ENCODE data around the gene GCSAM. TPM values are rescaled to one million over a fixed set of nuclear protein-coding genes. Genes with fewer than 3 reads are reported as not detected.

Gene GCSAM
- total and polyA plus RNA-seq, 2 experiments from 2014 or later, result 0.86 TPM; not detected in 1

- Histone ChIP-seq H3K27me3 (ENCODE audit: insufficient read depth) (no peaks in the 10 kb centered on the region), H3K27ac (ENCODE audit: low read depth) (no peak overlapping the region), H3K79me2 (replicated peaks; ENCODE audit: insufficient read depth) (no peaks in the 10 kb centered on the region), H4K20me1 (replicated peaks; ENCODE audit: insufficient read depth) (no peaks in the 10 kb centered on the region), H3K4me1 (ENCODE audit: insufficient read depth) (peaks cover 20% of the 10 kb centered on the region), H2AFZ (no peak overlapping the region), H3F3A (replicated peaks; ENCODE audit: low read depth) (no peaks in the 10 kb centered on the region), H3K36me3 (ENCODE audit: insufficient read depth) (no peaks in the 10 kb centered on the region), H3K4me3 (no peak overlapping the region), H3K9me2 (ENCODE audit: insufficient read depth) (no peaks in the 10 kb centered on the region), H3K4me2 (0 out of 2 replicates have a peak overlapping the region, but pooled peaks have one; percentile 5)
- H3K36me3 Mint-ChIP-seq (ENCODE audit: low read depth), result 0 out of 3 replicates have a peak, but pooled peaks cover 2% of the 10 kb centered on the region
- H3K4me3 Mint-ChIP-seq, result no peak overlapping the region
- H3K27me3 Mint-ChIP-seq (ENCODE audit: insufficient read depth, low read depth, poor library complexity), result no peaks in the 10 kb centered on the region
- TF ChIP-seq NANOG (IDR thresholded peaks at IDR 0.05; ENCODE audit: borderline replicate concordance), result no peak
- TF ChIP-seq, protein P1, sequence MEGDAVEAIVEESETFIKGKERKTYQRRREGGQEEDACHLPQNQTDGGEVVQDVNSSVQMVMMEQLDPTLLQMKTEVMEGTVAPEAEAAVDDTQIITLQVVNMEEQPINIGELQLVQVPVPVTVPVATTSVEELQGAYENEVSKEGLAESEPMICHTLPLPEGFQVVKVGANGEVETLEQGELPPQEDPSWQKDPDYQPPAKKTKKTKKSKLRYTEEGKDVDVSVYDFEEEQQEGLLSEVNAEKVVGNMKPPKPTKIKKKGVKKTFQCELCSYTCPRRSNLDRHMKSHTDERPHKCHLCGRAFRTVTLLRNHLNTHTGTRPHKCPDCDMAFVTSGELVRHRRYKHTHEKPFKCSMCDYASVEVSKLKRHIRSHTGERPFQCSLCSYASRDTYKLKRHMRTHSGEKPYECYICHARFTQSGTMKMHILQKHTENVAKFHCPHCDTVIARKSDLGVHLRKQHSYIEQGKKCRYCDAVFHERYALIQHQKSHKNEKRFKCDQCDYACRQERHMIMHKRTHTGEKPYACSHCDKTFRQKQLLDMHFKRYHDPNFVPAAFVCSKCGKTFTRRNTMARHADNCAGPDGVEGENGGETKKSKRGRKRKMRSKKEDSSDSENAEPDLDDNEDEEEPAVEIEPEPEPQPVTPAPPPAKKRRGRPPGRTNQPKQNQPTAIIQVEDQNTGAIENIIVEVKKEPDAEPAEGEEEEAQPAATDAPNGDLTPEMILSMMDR (conservative IDR thresholded peaks at IDR 0.05; ENCODE audit: low read depth in 2 of 2), result peak in 1 of 2 experiments; percentile 27; a peak in 1 of 4 replicates
- H3K4me1 Mint-ChIP-seq, result peaks cover 28% of the 10 kb centered on the region
- H3K27ac Mint-ChIP-seq, result no peak overlapping the region
- DNase-seq (ENCODE audit: low spot score) (no peak), ATAC-seq (no peak)
- H3K9me3 Mint-ChIP-seq, result peaks cover 2% of the 10 kb centered on the region; the same call in 2 of the 3 replicates
These were observed 5.3 kb upstream of the GCSAM start for GRCh38 chr3:112138219-112138969.

DNA sequence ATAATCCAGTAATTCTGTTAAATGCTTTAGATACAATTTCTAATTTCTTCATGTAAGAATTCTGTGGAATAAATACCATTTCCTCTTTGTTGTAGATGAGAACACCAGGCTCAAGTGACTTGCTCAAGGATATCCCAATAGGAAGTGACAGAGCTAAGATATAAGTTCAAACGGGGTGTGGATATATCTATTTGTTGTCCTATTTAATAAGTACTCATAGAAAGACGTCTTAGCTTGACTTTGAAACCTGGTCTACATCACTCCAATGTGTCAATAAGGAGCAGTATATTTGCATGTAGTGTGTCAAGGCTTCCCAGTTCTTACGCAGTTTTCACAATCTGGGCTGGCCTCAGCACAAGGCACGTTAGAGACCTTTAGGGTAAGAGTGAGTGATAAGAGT is 4.7 kb upstream of the GCSAM start:
- Histone ChIP-seq H3K4me3 (no peak overlapping the region), H2AFZ (no peak overlapping the region), H3F3A (replicated peaks; ENCODE audit: low read depth) (no peaks in the 10 kb centered on the region), H3K27me3 (ENCODE audit: insufficient read depth) (no peaks in the 10 kb centered on the region), H3K27ac (ENCODE audit: low read depth) (no peak overlapping the region), H4K20me1 (replicated peaks; ENCODE audit: insufficient read depth) (no peaks in the 10 kb centered on the region), H3K4me2 (0 out of 2 replicates have a peak overlapping the region, but pooled peaks have one; percentile 5), H3K9me2 (ENCODE audit: insufficient read depth) (no peaks in the 10 kb centered on the region), H3K4me1 (ENCODE audit: insufficient read depth) (peaks cover 20% of the 10 kb centered on the region), H3K36me3 (ENCODE audit: insufficient read depth) (no peaks in the 10 kb centered on the region), H3K79me2 (replicated peaks; ENCODE audit: insufficient read depth) (no peaks in the 10 kb centered on the region)
- H3K4me3 Mint-ChIP-seq, result no peak overlapping the region
- ATAC-seq (peak; percentile 15; the same call in 2 of the 3 replicates), DNase-seq (ENCODE audit: low spot score) (no peak)
- H3K4me1 Mint-ChIP-seq, result peaks cover 31% of the 10 kb centered on the region
- no peaks in the 10 kb centered on the region for H3K36me3 Mint-ChIP-seq (ENCODE audit: low read depth)
- H3K27ac Mint-ChIP-seq, result no peak overlapping the region
- H3K9me3 Mint-ChIP-seq, result no peaks in the 10 kb centered on the region; the same call in 2 of the 3 replicates
- H3K27me3 Mint-ChIP-seq (ENCODE audit: insufficient read depth, low read depth, poor library complexity), result no peaks in the 10 kb centered on the region
- TF ChIP-seq, protein P1 (conservative IDR thresholded peaks at IDR 0.05; ENCODE audit: low read depth in 2 of 2), result no peak
- no peak for TF ChIP-seq NANOG (IDR thresholded peaks at IDR 0.05; ENCODE audit: borderline replicate concordance)
- TF ChIP-seq, protein P2, sequence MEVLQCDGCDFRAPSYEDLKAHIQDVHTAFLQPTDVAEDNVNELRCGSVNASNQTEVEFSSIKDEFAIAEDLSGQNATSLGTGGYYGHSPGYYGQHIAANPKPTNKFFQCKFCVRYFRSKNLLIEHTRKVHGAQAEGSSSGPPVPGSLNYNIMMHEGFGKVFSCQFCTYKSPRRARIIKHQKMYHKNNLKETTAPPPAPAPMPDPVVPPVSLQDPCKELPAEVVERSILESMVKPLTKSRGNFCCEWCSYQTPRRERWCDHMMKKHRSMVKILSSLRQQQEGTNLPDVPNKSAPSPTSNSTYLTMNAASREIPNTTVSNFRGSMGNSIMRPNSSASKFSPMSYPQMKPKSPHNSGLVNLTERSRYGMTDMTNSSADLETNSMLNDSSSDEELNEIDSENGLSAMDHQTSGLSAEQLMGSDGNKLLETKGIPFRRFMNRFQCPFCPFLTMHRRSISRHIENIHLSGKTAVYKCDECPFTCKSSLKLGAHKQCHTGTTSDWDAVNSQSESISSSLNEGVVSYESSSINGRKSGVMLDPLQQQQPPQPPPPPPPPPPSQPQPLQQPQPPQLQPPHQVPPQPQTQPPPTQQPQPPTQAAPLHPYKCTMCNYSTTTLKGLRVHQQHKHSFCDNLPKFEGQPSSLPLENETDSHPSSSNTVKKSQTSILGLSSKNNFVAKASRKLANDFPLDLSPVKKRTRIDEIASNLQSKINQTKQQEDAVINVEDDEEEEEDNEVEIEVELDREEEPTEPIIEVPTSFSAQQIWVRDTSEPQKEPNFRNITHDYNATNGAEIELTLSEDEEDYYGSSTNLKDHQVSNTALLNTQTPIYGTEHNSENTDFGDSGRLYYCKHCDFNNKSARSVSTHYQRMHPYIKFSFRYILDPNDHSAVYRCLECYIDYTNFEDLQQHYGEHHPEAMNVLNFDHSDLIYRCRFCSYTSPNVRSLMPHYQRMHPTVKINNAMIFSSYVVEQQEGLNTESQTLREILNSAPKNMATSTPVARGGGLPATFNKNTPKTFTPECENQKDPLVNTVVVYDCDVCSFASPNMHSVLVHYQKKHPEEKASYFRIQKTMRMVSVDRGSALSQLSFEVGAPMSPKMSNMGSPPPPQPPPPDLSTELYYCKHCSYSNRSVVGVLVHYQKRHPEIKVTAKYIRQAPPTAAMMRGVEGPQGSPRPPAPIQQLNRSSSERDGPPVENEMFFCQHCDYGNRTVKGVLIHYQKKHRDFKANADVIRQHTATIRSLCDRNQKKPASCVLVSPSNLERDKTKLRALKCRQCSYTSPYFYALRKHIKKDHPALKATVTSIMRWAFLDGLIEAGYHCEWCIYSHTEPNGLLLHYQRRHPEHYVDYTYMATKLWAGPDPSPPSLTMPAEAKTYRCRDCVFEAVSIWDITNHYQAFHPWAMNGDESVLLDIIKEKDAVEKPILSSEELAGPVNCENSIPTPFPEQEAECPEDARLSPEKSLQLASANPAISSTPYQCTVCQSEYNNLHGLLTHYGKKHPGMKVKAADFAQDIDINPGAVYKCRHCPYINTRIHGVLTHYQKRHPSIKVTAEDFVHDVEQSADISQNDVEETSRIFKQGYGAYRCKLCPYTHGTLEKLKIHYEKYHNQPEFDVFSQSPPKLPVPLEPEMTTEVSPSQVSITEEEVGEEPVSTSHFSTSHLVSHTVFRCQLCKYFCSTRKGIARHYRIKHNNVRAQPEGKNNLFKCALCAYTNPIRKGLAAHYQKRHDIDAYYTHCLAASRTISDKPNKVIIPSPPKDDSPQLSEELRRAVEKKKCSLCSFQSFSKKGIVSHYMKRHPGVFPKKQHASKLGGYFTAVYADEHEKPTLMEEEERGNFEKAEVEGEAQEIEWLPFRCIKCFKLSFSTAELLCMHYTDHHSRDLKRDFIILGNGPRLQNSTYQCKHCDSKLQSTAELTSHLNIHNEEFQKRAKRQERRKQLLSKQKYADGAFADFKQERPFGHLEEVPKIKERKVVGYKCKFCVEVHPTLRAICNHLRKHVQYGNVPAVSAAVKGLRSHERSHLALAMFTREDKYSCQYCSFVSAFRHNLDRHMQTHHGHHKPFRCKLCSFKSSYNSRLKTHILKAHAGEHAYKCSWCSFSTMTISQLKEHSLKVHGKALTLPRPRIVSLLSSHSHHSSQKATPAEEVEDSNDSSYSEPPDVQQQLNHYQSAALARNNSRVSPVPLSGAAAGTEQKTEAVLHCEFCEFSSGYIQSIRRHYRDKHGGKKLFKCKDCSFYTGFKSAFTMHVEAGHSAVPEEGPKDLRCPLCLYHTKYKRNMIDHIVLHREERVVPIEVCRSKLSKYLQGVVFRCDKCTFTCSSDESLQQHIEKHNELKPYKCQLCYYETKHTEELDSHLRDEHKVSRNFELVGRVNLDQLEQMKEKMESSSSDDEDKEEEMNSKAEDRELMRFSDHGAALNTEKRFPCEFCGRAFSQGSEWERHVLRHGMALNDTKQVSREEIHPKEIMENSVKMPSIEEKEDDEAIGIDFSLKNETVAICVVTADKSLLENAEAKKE (CRISPR knock-in tag; IDR thresholded peaks at IDR 0.05), result no peak
- no peak for TF ChIP-seq ETS1 (IDR thresholded peaks at IDR 0.05)
- TF ChIP-seq CREB1 (CRISPR knock-in tag; IDR thresholded peaks at IDR 0.05; ENCODE audit: low read depth), result no peak
- no peak for TF ChIP-seq POLR2AphosphoS5 (IDR thresholded peaks at IDR 0.05; ENCODE audit: low read depth)
- TF ChIP-seq EZH2phosphoT487 (IDR thresholded peaks at IDR 0.05; ENCODE audit: unreplicated experiment), result no peak

Measured in GM23338 (cell line).